MG63 (cell line): Measurements from ENCODE around the gene TECTB. TPM values are rescaled to one million over a fixed set of nuclear protein-coding genes. Genes with fewer than 3 reads are reported as not detected.
A peak's percentile ranks its signal among the peaks of the same experiment; 100 is the strongest.
"Not testable (repeated sequence)": the region's sequence is repeated elsewhere in the genome, so short reads cannot be mapped to it uniquely, and the experiment has no call there.

Source experiments
- DNase-seq: peaks from one replicate; pipeline ENCODE4 v3.0.0-alpha.2; 2020
- H3K27me3 ChIP-seq: fragments of 250-450 bp; sonication (Bioruptor Pico); 2 replicates; pipeline ENCODE4 v1.5.1; 2020; ENCODE audit warnings: mild to moderate bottlenecking, moderate library complexity
- H3K36me3 ChIP-seq: fragments of 250-450 bp; sonication (Bioruptor Pico); 2 replicates; pipeline ENCODE4 v1.5.1; 2020; ENCODE audit warnings: mild to moderate bottlenecking, moderate library complexity
- H3K4me3 ChIP-seq: fragments of 250-450 bp; sonication (Bioruptor Pico); 2 replicates; pipeline ENCODE4 v1.5.1; 2020; ENCODE audit warnings: mild to moderate bottlenecking, moderate library complexity
- H3K9me3 ChIP-seq: fragments of 250-450 bp; sonication (Bioruptor Pico); 2 replicates; pipeline ENCODE4 v1.5.1; 2020; ENCODE audit warnings: mild to moderate bottlenecking, moderate library complexity
- total RNA-seq: library from RNA; depleted of rRNA; stranded (reverse); fragments of >200 nt; shearing (Covaris generic); gene quantifications from 2 replicates; pipeline ENCODE4 v1.2.3, GENCODE V29; 2014; ENCODE audit warnings: low replicate concordance; rRNA removed

TECTB gene
- total RNA-seq: not detected in 2 replicates

DNA sequence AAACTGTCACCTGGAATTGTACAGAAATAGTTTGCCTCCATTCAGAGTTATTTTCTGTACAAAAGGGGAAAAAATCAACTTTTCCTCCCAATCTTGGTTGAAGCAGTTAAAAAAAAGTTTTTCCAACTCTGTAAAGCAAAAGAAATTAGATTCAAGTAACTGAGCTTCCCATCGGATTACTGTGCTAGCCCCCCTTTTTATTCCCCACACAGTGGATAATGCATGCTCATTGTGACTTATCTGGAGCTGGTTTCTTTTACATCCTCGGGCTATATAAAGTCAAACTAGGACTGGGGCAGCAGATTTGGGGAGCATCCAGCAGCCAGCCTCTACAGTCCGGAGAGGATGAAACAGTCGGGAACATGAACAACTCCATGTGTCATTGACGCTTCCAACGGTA, at the start of gene TECTB:
TSS of gene TECTB (plus strand) at position 301 of the 400 bp plus-strand sequence. CDS start 335 bp downstream, outside the sequence.
- no peak for DNase-seq
- Histone ChIP-seq H3K36me3 (no peaks in the 10 kb centered on the region), H3K27me3 (no peaks in the 10 kb centered on the region), H3K4me3 (no peak within 1 kb of the TSS), H3K9me3 (no peaks in the 10 kb centered on the region)

DNA sequence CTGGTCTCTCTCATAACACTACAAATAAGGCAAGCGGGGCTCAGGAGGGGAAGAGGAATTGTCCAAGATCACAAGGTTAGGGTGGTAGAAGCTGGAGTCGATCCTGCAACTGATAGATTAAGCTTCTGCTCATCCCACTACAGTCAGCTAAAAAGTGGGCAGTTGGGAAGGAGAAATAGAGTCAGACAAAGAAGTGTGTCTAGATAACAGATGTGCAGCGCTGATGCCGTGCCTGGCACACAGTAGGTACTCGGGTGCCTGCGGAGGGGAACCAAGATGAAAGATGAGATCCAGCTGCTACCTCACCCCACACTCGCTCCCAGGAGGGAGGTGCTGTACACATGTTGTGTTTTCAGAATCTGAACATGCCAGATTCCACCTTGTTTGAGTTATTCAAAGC, 48.1 kb upstream of the TECTB start:
- Histone ChIP-seq H3K4me3 (no peak overlapping the region), H3K36me3 (no peaks in the 10 kb centered on the region), H3K9me3 (no peaks in the 10 kb centered on the region; the same call in 1 of the 2 replicates), H3K27me3 (no peaks in the 10 kb centered on the region)
- no peak for DNase-seq

GRCh38 chr10:112235920-112236319, 47.3 kb upstream of the TECTB start:
- Histone ChIP-seq H3K27me3 (no peaks in the 10 kb centered on the region), H3K9me3 (no peaks in the 10 kb centered on the region; the same call in 1 of the 2 replicates), H3K36me3 (no peaks in the 10 kb centered on the region), H3K4me3 (no peak overlapping the region)
- no peak for DNase-seq

DNA sequence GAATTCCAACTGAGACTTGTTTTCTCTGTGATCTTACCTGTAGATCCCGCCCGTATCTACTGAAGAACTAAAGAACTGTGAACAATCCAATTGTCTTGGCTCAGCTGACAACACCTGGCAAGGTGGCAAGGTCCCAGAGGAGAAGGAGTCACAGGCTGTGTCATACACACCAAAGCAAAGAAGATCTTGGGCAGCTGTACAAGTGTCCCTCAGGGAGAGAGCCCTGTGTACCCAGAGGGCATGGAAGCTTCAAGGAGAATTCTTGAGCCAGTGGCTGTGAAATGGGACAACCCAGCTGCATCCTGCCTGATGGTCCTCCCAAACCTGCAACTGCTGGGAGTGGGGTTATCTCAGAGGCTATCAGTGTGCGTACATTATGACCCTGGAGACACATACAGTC, 46.7 kb upstream of the TECTB start:
- no peaks in the 10 kb centered on the region for H3K27me3 ChIP-seq
- no peak overlapping the region for H3K4me3 ChIP-seq
- DNase-seq: no peak
- no peaks in the 10 kb centered on the region; the same call in 1 of the 2 replicates for H3K9me3 ChIP-seq
- H3K36me3 ChIP-seq: no peaks in the 10 kb centered on the region

DNA sequence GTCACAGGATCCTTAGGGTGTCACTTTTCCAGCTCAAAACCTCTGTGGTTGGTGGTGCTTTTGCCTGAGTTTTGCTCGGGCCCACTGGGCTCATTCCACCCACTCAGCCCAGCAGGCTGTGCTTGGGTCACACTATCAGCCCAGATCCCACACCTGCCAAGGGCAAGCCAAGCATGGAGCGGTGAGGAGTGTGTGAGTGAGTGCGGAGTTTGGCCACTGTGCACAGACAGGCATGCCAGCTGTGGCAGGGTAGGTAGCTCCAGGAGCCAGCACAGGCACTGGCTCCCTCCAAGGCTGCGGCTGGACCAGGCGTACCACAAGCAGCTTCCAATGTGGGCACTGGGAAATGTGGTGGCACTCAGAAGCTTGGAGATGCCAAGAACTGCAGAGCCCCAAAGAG, 43.9 kb upstream of the TECTB start:
- H3K9me3 ChIP-seq: peaks cover 3% of the 10 kb centered on the region; the same call in 1 of the 2 replicates
- H3K27me3 ChIP-seq: no peaks in the 10 kb centered on the region
- H3K36me3 ChIP-seq: no peaks in the 10 kb centered on the region
- no peak overlapping the region for H3K4me3 ChIP-seq
- no peak for DNase-seq

DNA sequence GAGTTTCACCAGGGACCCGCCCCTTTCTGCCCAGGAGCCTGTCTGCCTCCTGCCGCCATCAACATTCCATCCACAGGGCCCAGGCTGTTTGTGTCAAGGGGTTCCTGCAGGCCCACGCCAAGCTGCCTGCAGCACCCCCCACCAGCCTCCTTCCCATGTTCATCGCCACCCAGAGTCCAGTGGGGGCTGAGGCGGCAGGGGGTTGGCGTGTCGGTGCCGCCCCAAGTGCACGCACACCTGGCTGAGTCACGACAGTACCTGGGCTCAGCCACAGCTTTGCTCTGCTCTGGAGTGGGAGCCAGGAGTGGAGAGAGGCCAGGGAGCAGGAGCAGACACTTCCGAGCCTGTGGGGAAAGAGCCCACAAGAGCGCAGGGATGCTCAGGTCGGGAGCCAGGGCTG, 42.8 kb upstream of the TECTB start:
- H3K9me3 ChIP-seq: peaks cover 3% of the 10 kb centered on the region; the same call in 1 of the 2 replicates
- no peaks in the 10 kb centered on the region for H3K27me3 ChIP-seq
- no peaks in the 10 kb centered on the region for H3K36me3 ChIP-seq
- no peak for DNase-seq
- H3K4me3 ChIP-seq: no peak overlapping the region

DNA sequence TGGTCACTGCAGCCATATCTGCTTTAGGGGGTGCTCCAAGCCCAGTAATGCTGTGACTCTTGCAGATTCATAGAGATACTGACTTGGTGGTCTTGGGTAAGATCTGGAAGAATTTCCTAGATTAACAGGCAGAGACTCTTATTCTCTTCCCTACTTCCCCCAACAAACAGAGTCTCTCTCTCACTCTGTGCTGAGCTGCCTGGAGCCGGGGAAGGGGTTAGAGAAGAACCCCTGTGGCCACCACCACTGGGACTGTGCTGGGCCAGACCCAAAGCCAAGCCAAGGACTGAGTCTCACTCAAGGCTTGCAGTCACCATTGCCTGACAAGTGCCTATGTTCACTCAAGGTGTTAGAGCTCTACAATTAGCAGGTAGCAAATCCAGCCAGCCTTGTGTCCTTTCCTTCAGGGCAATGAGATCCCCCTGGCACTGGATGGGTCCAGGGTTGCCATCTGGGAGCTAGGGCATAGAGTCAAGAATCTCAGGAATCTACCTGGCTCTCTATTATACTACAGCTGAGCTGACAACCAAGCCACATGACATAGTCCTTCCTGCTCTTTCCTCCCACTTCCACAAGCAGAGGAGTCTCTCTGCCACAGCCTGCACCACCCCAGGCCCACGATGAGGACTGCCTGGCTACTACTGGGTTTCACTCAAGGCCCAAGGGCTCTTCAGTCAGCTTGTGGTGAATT, 41.4 kb upstream of the TECTB start:
- Histone ChIP-seq H3K27me3 (no peaks in the 10 kb centered on the region), H3K9me3 (peaks cover 3% of the 10 kb centered on the region; the same call in 1 of the 2 replicates), H3K4me3 (no peak overlapping the region), H3K36me3 (no peaks in the 10 kb centered on the region)
- DNase-seq: no peak

GRCh38 chr10:112242769-112243168, 40.4 kb upstream of the TECTB start:
- no peak for DNase-seq
- no peaks in the 10 kb centered on the region for H3K27me3 ChIP-seq
- H3K4me3 ChIP-seq: no peak overlapping the region
- H3K36me3 ChIP-seq: no peaks in the 10 kb centered on the region
- peaks cover 3% of the 10 kb centered on the region; the same call in 1 of the 2 replicates for H3K9me3 ChIP-seq

GRCh38 chr10:112243713-112244112, 39.5 kb upstream of the TECTB start:
- Histone ChIP-seq H3K36me3 (no peaks in the 10 kb centered on the region), H3K27me3 (no peaks in the 10 kb centered on the region), H3K9me3 (0 out of 2 replicates have a peak, but pooled peaks cover 4% of the 10 kb centered on the region), H3K4me3 (no peak overlapping the region)
- DNase-seq: no peak

- Histone ChIP-seq H3K36me3 (no peaks in the 10 kb centered on the region), H3K4me3 (no peak overlapping the region), H3K27me3 (no peaks in the 10 kb centered on the region), H3K9me3 (peaks cover 7% of the 10 kb centered on the region; the same call in 1 of the 2 replicates)
- DNase-seq: peak; percentile 18
Observed at GRCh38 chr10:112244197-112244596, 39.0 kb upstream of the TECTB start.

DNA sequence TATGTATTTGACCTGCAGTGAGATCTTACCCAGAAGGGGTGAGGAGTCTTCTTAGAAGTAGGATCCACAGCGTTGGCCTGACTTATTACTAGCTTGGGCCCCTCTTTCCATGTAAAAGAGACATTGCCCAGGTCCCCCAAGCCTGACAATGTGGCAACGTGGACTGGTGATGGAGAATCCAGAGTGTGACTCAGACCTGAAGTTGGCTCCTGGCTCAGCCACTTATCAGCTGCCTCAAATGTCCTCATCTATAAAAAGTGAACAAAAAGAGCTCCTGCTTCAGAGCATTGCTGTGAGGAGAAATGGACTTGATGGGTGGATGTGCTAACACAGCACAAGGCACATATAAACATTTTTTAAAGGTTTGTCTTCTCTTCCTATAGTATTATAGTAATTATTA, 35.4 kb upstream of the TECTB start:
- H3K27me3 ChIP-seq: no peaks in the 10 kb centered on the region
- no peak for DNase-seq
- H3K9me3 ChIP-seq: peaks cover 13% of the 10 kb centered on the region
- H3K36me3 ChIP-seq: no peaks in the 10 kb centered on the region
- H3K4me3 ChIP-seq: no peak overlapping the region

GRCh38 chr10:112248584-112249295, 34.5 kb upstream of the TECTB start:
- H3K4me3 ChIP-seq: no peak overlapping the region
- H3K36me3 ChIP-seq: no peaks in the 10 kb centered on the region
- peaks cover 11% of the 10 kb centered on the region for H3K9me3 ChIP-seq
- H3K27me3 ChIP-seq: no peaks in the 10 kb centered on the region
- DNase-seq: no peak

DNA sequence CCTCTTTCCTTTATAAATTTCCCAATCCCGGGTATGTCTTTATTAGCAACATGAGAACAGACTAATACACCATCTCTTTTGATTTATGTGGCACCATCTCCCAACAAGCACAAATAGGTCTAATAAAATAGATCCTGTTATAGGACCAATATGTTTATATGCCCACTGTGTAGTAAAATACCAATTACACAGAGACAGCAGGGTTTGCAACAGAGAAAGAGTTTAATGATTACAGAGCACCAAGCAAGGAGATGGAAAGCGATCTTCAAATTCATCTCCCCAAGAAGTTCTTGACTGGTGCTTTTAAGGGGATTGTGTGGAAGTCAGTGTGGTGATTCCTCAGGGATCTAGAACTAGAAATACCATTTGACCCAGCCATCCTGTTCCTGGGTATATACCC, 33.5 kb upstream of the TECTB start:
- no peak overlapping the region for H3K4me3 ChIP-seq
- no peaks in the 10 kb centered on the region for H3K27me3 ChIP-seq
- H3K36me3 ChIP-seq: no peaks in the 10 kb centered on the region
- no peak for DNase-seq
- peaks cover 11% of the 10 kb centered on the region for H3K9me3 ChIP-seq

GRCh38 chr10:112250555-112250954, 32.6 kb upstream of the TECTB start:
- peaks cover 11% of the 10 kb centered on the region for H3K9me3 ChIP-seq
- H3K27me3 ChIP-seq: no peaks in the 10 kb centered on the region
- no peak overlapping the region for H3K4me3 ChIP-seq
- DNase-seq: no peak
- no peaks in the 10 kb centered on the region for H3K36me3 ChIP-seq

DNA sequence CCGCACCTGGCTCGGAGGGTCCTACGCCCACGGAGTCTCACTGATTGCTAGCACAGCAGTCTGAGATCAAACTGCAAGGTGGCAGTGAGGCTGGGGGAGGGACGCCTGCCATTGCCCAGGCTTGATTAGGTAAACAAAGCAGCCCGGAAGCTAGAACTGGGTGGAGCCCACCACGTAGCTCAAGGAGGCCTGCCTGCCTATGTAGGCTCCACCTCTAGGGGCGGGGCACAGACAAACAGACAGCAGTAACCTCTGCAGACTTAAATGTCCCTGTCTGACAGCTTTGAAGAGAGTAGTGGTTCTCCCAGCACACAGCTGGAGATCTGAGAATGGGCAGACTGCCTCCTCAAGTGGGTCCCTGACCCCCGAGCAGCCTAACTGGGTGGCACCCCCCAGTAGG, 32.0 kb upstream of the TECTB start:
- not testable (repeated sequence) for H3K27me3 ChIP-seq, H3K4me3 ChIP-seq, H3K36me3 ChIP-seq, DNase-seq
- peaks cover 11% of the 10 kb centered on the region for H3K9me3 ChIP-seq

GRCh38 chr10:112258407-112258806, 24.8 kb upstream of the TECTB start:
- Histone ChIP-seq H3K4me3 (no peak overlapping the region), H3K9me3 (no peaks in the 10 kb centered on the region), H3K27me3 (no peaks in the 10 kb centered on the region), H3K36me3 (no peaks in the 10 kb centered on the region)
- no peak for DNase-seq

GRCh38 chr10:112259688-112260087, 23.5 kb upstream of the TECTB start:
- Histone ChIP-seq H3K4me3 (no peak overlapping the region), H3K9me3 (no peaks in the 10 kb centered on the region), H3K36me3 (no peaks in the 10 kb centered on the region), H3K27me3 (no peaks in the 10 kb centered on the region)
- no peak for DNase-seq

GRCh38 chr10:112260831-112261230, 22.4 kb upstream of the TECTB start:
- no peak for DNase-seq
- H3K9me3 ChIP-seq: no peaks in the 10 kb centered on the region
- H3K27me3 ChIP-seq: no peaks in the 10 kb centered on the region
- H3K4me3 ChIP-seq: no peak overlapping the region
- H3K36me3 ChIP-seq: no peaks in the 10 kb centered on the region
